BLaER1 treated with 17β-estradiol and CSF1 and Interleukin-3, amounts not matched to agents 10 nM and 100 nM (cell line): ENCODE results near the gene SLAMF7.
"Not testable (repeated sequence)": the region's sequence is repeated elsewhere in the genome, so short reads cannot be mapped to it uniquely, and the experiment has no call there.

Experiments
- H3K27ac ChIP-seq, 11 experiments: shearing (Covaris generic); formaldehyde crosslinking; 2 replicates each; pipeline ENCODE4 v1.8.1; 2022
- H3K27me3 ChIP-seq, 11 experiments: shearing (Covaris generic); formaldehyde crosslinking; 2 replicates each; pipeline ENCODE4 v1.8.1; 2022
- H3K36me3 ChIP-seq, 11 experiments: shearing (Covaris generic); formaldehyde crosslinking; 2 replicates each; pipeline ENCODE4 v1.8.1; 2022
- H3K4me1 ChIP-seq, 10 experiments: shearing (Covaris generic); formaldehyde crosslinking; 2 replicates each; pipeline ENCODE4 v1.8.1; 2022
- H3K4me2 ChIP-seq, 11 experiments: shearing (Covaris generic); formaldehyde crosslinking; 2 replicates each; pipeline ENCODE4 v1.8.1; 2022
- H3K4me3 ChIP-seq, 10 experiments: shearing (Covaris generic); formaldehyde crosslinking; 2 replicates each; pipeline ENCODE4 v1.8.1; 2022
- H3K9ac ChIP-seq, 11 experiments: shearing (Covaris generic); formaldehyde crosslinking; 2 replicates each; pipeline ENCODE4 v1.8.1; 2022
- H3K9me3 ChIP-seq, 11 experiments: shearing (Covaris generic); formaldehyde crosslinking; replicated peaks in 1 of 11; 2 replicates each; pipeline ENCODE4 v1.8.1; 2022
- H4K20me1 ChIP-seq, 11 experiments: shearing (Covaris generic); formaldehyde crosslinking; 2 replicates each; pipeline ENCODE4 v1.8.1; 2022
- Cebpa-rat ChIP-seq, 11 experiments: shearing (Covaris generic); IDR thresholded peaks; 2 replicates each; pipeline ENCODE4 v1.8.1; 2022

Gene SLAMF7

DNA sequence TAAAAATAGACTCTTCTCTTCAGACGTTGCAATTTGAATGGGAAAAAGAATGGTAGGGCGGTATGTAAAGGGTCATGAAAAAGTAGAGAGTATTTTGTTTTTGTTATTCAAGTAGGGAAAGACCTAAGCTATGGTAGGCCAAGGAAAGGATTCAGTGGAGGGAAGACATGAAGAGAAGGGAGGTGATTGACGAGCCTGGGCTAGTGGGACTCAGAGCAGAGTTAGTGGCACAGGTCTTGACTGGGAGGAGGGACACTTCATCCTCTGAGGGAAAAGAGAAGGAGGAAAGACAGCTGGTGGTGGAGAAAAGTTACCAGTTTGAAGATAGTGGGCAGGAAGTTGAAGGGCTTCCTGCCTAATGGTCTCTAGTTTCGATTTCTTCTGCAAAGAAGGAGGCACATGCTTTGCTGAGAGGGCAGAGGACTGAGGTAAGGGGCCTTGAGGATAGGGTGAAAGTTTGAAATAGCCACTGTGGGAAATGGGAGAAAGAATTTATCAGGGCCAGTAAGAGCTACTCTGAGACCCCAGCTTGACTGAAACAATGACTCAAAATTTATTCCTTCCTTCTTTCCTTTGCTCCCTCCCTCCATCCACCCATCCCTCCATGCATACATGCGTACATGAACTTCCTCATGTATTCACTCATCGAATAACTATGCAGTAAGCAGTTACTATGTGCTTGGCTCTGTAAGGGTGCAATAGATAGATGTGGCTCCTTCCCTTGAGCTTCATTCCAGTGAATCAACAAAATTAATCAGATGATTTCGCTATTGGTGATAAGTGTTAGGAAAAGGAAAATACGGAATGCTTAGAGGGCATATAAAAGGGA lies 31.6 kb upstream of the SLAMF7 start:
- peaks cover 0 to 20% (median 0%) of the 10 kb centered on the region in 11 experiments; a peak in 4 of 22 replicates for H3K27me3 ChIP-seq
- TF ChIP-seq Cebpa-rat (IDR thresholded peaks at IDR 0.05) = no peak
- H3K4me3 ChIP-seq = peak overlapping the region in 6 of 10 experiments; percentile 3 to 57 (median 14); a peak in 8 of 20 replicates
- peak overlapping the region in 6 of 11 experiments; percentile 29 to 58 (median 36); a peak in 10 of 22 replicates for H3K9ac ChIP-seq
- H3K4me2 ChIP-seq = peak overlapping the region; percentile 72 to 99 (median 95)
- peaks cover 89 to 98% (median 91%) of the 10 kb centered on the region in 10 experiments for H3K4me1 ChIP-seq
- H3K36me3 ChIP-seq = peaks cover 0 to 35% (median under 1%) of the 10 kb centered on the region in 11 experiments; a peak in 9 of 22 replicates
- peaks cover 0 to 60% (median 0%) of the 10 kb centered on the region in 11 experiments; a peak in 4 of 22 replicates for H4K20me1 ChIP-seq
- H3K27ac ChIP-seq = peak overlapping the region in 9 of 11 experiments; percentile 24 to 81 (median 65); a peak in 16 of 22 replicates
- H3K9me3 ChIP-seq = peaks cover 0 to 14% (median 0%) of the 10 kb centered on the region in 11 experiments; a peak in 3 of 22 replicates

DNA sequence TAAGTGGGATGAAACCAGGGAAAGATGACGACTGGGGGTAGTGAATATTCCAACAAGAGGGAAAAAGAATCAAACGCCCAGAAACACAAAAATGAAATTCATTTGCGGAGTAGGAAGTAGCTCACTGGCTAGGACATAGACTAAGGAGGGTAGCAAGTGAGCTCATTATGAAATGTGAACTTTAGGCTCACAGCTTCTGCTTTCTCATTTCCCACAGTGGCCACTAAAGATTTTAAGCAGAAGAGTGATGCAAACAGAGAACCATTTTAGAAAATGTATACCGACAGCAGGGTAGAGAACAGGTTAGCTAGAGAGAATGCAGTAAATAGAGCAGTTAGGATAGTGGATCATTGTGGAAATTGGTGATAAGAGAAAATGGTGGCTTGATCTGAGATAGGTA lies 30.9 kb upstream of the SLAMF7 start:
- peak overlapping the region in 4 of 10 experiments; percentile 3 to 67 (median 31); a peak in 9 of 20 replicates for H3K4me3 ChIP-seq
- H3K36me3 ChIP-seq = peaks cover 0 to 30% (median 0%) of the 10 kb centered on the region in 11 experiments; a peak in 8 of 22 replicates
- H3K4me2 ChIP-seq = peak overlapping the region; percentile 72 to 99 (median 95)
- H3K27ac ChIP-seq = peak overlapping the region in 9 of 11 experiments; percentile 29 to 81 (median 65); a peak in 16 of 22 replicates
- peaks cover 0 to 14% (median 0%) of the 10 kb centered on the region in 11 experiments; a peak in 3 of 22 replicates for H3K27me3 ChIP-seq
- H3K9ac ChIP-seq = peak overlapping the region in 3 of 11 experiments; percentile 29 to 58 (median 42); a peak in 4 of 22 replicates
- H3K9me3 ChIP-seq = peaks cover 0 to 7% (median 0%) of the 10 kb centered on the region in 11 experiments; a peak in 3 of 22 replicates
- TF ChIP-seq Cebpa-rat (IDR thresholded peaks at IDR 0.05) = no peak
- peaks cover 96 to 100% (median 98%) of the 10 kb centered on the region in 10 experiments for H3K4me1 ChIP-seq
- peaks cover 0 to 53% (median 0%) of the 10 kb centered on the region in 11 experiments; a peak in 4 of 22 replicates for H4K20me1 ChIP-seq

DNA sequence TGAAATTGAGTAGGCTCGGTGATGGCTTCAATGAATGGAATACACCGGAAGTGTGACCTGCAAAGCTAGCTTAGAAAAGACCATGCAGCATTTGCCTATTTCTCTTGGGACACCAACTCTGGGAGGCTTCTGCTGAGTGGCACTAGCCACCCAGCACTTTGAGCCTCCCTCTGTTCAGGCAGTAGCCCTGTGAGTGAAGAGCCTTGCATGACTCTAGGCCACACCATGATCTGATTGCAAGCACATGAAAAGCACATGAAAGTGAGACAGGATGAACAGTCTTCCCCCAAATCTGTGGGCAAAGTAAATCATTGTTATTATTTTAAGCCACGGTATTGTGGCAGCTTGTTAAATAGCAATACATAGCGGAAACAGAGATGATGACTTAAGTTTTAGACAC lies 30.2 kb upstream of the SLAMF7 start:
- Histone ChIP-seq H3K4me2 (peak overlapping the region; percentile 72 to 99 (median 95)), H3K4me1 (peaks cover 95 to 100% (median 98%) of the 10 kb centered on the region in 10 experiments), H3K4me3 (peak overlapping the region in 4 of 10 experiments; percentile 49 to 67 (median 60); a peak in 9 of 20 replicates), H3K27ac (peak overlapping the region in 8 of 11 experiments; percentile 29 to 81 (median 66); a peak in 13 of 22 replicates), H4K20me1 (peaks cover 0 to 47% (median 0%) of the 10 kb centered on the region in 11 experiments; a peak in 4 of 22 replicates), H3K9me3 (peaks cover 0 to under 1% (median 0%) of the 10 kb centered on the region in 11 experiments; a peak in 1 of 22 replicates), H3K27me3 (peaks cover 0 to 9% (median 0%) of the 10 kb centered on the region in 11 experiments; a peak in 1 of 22 replicates), H3K9ac (peak overlapping the region in 3 of 11 experiments; percentile 34 to 79 (median 42); a peak in 3 of 22 replicates), H3K36me3 (peaks cover 0 to 23% (median 0%) of the 10 kb centered on the region in 11 experiments; a peak in 4 of 22 replicates)
- no peak for TF ChIP-seq Cebpa-rat (IDR thresholded peaks at IDR 0.05)

DNA sequence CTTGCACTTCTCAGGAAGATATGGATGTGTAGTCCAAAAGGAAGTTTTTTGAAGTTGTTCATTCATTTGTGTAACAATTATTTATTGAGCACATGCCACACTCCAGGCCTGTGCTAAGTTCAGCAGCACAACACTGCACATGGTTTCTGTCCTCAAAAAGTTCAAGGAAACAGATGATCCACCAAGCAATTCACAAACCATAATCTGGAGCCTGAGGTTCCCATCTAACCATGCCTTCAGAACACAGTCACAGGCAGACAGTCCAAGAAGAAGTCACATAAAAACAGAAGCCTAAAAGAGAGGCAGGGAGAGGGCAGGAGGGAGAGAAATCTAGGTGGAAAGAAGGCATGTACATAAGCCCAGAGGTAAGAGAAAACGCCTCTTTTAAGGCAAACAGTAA lies 29.3 kb upstream of the SLAMF7 start:
- Histone ChIP-seq H3K9ac (peak overlapping the region in 6 of 11 experiments; percentile 40 to 79 (median 71); a peak in 11 of 22 replicates), H4K20me1 (peaks cover 0 to 37% (median 0%) of the 10 kb centered on the region in 11 experiments; a peak in 4 of 22 replicates), H3K4me3 (peak overlapping the region in 6 of 10 experiments; percentile 49 to 67 (median 58); a peak in 11 of 20 replicates), H3K4me1 (peaks cover 87 to 99% (median 91%) of the 10 kb centered on the region in 10 experiments), H3K27me3 (peaks cover 0 to 9% (median 0%) of the 10 kb centered on the region in 11 experiments; a peak in 1 of 22 replicates), H3K36me3 (peaks cover 0 to 15% (median 0%) of the 10 kb centered on the region in 11 experiments; a peak in 2 of 22 replicates), H3K27ac (peak overlapping the region in 5 of 11 experiments; percentile 29 to 81 (median 75); a peak in 8 of 22 replicates), H3K4me2 (peak overlapping the region; percentile 72 to 99 (median 95)), H3K9me3 (no peaks in the 10 kb centered on the region)
- TF ChIP-seq Cebpa-rat (IDR thresholded peaks at IDR 0.05) = no peak

DNA sequence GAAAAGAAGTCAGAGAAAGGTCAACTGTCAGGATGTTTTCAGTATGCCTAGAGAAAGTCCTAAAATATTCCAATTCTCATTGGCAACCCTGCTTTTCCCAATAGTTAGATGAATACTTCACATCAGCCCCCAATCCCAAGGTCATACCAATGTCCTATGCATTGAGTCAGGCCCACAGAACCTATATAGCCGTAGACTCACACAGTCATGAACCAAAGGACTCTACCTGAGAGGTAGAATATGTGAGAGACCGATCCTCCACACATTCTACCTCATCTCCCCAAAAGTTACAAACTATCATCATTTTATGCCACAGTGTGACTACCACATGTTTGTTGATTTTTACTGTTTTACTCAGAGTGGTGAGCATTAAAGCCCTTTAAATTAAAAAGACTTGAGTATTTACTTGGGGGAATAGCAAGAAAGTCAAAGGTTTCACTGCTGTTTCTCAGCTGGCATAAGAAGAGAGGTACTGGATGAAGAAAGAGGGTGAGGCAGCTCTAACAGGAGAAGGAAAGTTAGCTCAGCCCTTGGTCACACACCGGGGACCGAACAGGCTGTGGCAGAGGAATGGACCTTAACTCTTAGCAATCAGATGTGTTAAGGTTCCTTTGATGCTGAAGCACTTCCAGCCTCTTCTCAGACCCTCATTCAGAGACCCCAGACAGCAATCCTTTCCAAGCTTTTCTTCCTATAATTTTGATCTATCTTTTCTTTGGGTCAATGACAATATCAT lies 28.4 kb upstream of the SLAMF7 start:
- peaks cover 0 to 28% (median 0%) of the 10 kb centered on the region in 11 experiments; a peak in 3 of 22 replicates for H4K20me1 ChIP-seq
- H3K9ac ChIP-seq = peak overlapping the region; percentile 15 to 79 (median 65); a peak in 19 of 22 replicates
- peaks cover 77 to 92% (median 82%) of the 10 kb centered on the region in 10 experiments for H3K4me1 ChIP-seq
- no peak for TF ChIP-seq Cebpa-rat (IDR thresholded peaks at IDR 0.05)
- H3K27ac ChIP-seq = peak overlapping the region in 8 of 11 experiments; percentile 64 to 81 (median 72); a peak in 15 of 22 replicates
- H3K4me3 ChIP-seq = peak overlapping the region; percentile 49 to 67 (median 57); a peak in 19 of 20 replicates
- peaks cover 0 to 6% (median 0%) of the 10 kb centered on the region in 11 experiments; a peak in 2 of 22 replicates for H3K36me3 ChIP-seq
- H3K9me3 ChIP-seq = no peaks in the 10 kb centered on the region
- peaks cover 0 to 9% (median 0%) of the 10 kb centered on the region in 11 experiments; a peak in 1 of 22 replicates for H3K27me3 ChIP-seq
- peak overlapping the region; percentile 72 to 99 (median 95) for H3K4me2 ChIP-seq

DNA sequence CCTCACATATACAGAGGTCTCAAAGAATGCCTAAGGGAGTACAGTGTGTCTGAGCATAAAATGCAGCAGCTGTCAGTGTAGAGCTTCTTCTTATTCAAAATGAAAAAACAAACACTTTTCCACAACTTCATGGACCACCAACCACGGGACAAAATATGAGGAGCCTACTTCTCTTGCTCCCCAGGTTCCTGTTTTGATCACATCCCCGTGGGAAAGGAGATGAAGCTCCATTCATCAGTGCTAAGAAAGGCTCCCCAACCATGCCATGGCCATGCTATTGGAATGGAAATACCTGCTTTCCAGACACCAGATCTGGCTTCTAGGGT lies 27.8 kb upstream of the SLAMF7 start:
- H3K27ac ChIP-seq = peak overlapping the region in 10 of 11 experiments; percentile 64 to 81 (median 72); a peak in 21 of 22 replicates
- H3K9ac ChIP-seq = peak overlapping the region; percentile 26 to 79 (median 65); a peak in 21 of 22 replicates
- peak overlapping the region; percentile 49 to 67 (median 57) for H3K4me3 ChIP-seq

DNA sequence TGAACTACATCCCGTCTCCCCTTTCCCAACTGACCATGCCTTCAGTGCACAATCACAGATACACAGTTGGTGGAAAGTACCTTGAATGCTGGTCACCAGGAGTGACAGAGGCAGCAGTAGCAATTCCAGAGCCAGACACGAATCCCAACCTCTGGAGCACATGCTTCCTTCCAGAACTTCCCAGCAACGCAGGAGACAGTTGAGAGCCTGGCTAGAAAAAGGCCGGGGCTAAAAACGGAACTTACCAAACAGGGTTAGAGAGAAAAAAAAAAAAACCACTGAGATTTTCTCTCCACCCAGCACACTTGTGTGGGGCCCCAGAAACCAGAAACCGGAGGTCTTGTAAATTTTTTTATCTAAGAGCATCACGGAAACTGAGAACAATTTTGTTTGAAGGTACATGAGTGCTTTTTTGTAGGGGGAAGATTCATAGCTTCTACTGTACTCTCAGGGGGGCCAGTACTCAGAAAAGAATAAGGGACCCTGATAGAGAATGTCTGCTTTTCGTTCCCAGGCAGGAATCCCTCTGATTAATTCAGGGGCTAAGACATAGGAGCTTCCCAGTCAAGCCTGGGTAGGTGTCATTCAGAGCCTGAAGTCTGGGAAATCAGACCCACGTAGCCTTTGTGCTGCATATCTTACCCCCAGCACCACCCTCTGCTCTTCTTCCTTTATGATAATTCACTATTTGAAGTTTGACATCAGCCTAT lies 27.3 kb upstream of the SLAMF7 start, which contains the start of gene CD48:
Gene CD48, minus strand, starts transcription at position 221 of the 710 bp plus-strand sequence. Its CDS starts 59 bp downstream, at position 162.
- H3K27ac ChIP-seq = peak within 1 kb of the TSS; percentile 64 to 81 (median 72); a peak in 21 of 22 replicates
- H4K20me1 ChIP-seq = peaks cover 0 to 17% (median 0%) of the 10 kb centered on the region in 11 experiments; a peak in 2 of 22 replicates
- peak within 1 kb of the TSS; percentile 49 to 67 (median 57) for H3K4me3 ChIP-seq
- H3K4me2 ChIP-seq = peak within 1 kb of the TSS; percentile 72 to 99 (median 95)
- H3K9ac ChIP-seq = peak within 1 kb of the TSS; percentile 56 to 79 (median 65)
- H3K36me3 ChIP-seq = no peaks in the 10 kb centered on the region
- no peak for TF ChIP-seq Cebpa-rat (IDR thresholded peaks at IDR 0.05)
- peaks cover 66 to 84% (median 71%) of the 10 kb centered on the region in 10 experiments for H3K4me1 ChIP-seq
- H3K9me3 ChIP-seq = no peaks in the 10 kb centered on the region
- peaks cover 0 to 13% (median 0%) of the 10 kb centered on the region in 11 experiments; a peak in 1 of 22 replicates for H3K27me3 ChIP-seq

More for the DNA sequence above, 27.8 kb upstream of the SLAMF7 start:
- Histone ChIP-seq H3K27me3 (peaks cover 0 to 9% (median 0%) of the 10 kb centered on the region in 11 experiments; a peak in 1 of 22 replicates), H4K20me1 (peaks cover 0 to 22% (median 0%) of the 10 kb centered on the region in 11 experiments; a peak in 3 of 22 replicates), H3K4me1 (peaks cover 72 to 86% (median 76%) of the 10 kb centered on the region in 10 experiments), H3K9me3 (no peaks in the 10 kb centered on the region), H3K4me2 (peak overlapping the region; percentile 72 to 99 (median 95)), H3K36me3 (peaks cover 0 to under 1% (median 0%) of the 10 kb centered on the region in 11 experiments; a peak in 1 of 22 replicates)
- TF ChIP-seq Cebpa-rat (IDR thresholded peaks at IDR 0.05) = no peak

DNA sequence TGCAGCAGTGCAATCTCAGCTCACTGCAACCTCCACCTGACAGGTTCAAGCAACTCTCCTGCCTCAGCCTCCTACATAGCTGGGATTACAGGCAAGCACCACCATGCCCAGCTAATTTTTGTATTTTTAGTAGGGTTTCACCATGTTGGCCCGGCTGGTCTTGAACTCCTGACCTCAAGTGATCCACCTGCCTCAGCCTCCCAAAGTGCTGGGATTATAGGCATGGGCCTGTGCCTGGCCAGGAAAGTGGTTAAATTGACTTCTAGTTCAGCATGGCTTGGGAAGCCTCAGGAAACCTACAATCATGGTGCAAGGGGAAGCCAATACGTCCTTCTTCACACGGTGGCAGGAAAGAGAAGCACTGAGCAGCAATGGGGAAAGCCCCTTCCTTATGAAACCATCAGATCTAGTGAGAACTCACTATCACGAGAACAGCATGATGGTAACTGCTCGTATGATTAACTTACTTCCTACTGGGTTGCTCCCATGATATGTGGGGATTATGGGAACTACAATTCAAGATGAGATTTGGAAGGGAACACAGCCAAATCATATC lies 26.4 kb upstream of the SLAMF7 start:
- Histone ChIP-seq H3K4me1 (peaks cover 58 to 84% (median 62%) of the 10 kb centered on the region in 10 experiments), H3K9ac (peak overlapping the region in 5 of 11 experiments; percentile 63 to 79 (median 66); a peak in 6 of 22 replicates), H3K27me3 (peaks cover 0 to 13% (median 0%) of the 10 kb centered on the region in 11 experiments; a peak in 1 of 22 replicates), H3K4me2 (peak overlapping the region; percentile 72 to 99 (median 95)), H3K27ac (peak overlapping the region; percentile 64 to 81 (median 72); a peak in 20 of 22 replicates), H3K4me3 (peak overlapping the region in 2 of 10 experiments; percentile 57; a peak in 2 of 20 replicates)
- not testable (repeated sequence) for H3K36me3 ChIP-seq, H4K20me1 ChIP-seq, H3K9me3 ChIP-seq
